Endometrium (tissue), 2 donors: ENCODE data around the gene P4HA3.

ENCODE experiments used
- FAIRE-seq: peaks from 2 replicates; lab custom pipeline; 2012; peaks lifted over from hg19 to GRCh38; lab: Jason Lieb, UNC
- donor health status: control.
- donor health status: control.

P4HA3 gene

GRCh38 chr11:74316772-74317505, 5.5 kb upstream of the P4HA3 start:
- no peak for FAIRE-seq

GRCh38 chr11:74312326-74312725, 886 bp upstream of the P4HA3 start:
- FAIRE-seq: no peak

DNA sequence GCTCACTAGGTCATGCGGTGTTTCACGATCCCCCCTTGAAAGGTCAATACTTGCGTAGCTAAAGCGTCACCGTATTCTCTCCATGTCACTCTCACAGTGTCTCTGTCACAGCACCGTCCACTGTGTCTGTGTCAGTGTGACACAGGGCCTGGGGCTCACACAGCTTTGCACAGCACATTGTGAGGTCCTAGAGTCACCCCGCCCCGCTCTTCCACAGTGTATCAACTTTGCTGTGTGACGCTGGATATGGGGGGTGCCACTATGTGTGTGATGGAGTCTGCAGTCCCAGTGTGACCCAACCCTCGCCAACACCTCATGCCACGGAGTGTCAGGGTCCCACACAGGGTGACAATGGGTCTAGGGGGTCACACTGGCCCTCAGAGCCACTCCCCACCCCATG, 583 bp downstream of the P4HA3 start:
- FAIRE-seq: no peak

DNA sequence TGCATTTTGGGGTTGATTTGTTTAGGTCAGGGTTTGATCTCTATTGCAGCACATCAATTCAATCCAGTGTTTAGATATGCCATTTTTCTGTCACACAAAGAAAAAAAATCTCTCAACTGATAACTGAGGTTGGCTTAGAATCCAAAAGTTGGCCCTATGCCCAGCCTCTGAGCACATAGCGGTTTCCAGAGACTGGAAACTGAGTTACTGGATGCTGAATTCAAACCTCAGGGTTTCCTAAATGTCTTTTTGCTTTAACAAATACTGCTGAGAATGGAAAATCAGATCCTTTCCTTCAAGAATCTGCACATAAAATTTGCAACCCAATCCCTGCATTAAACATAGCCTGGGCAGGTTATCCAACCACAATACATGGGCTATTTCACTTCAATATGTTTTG, 4.0 kb downstream of the P4HA3 start:
- FAIRE-seq: no peak

DNA sequence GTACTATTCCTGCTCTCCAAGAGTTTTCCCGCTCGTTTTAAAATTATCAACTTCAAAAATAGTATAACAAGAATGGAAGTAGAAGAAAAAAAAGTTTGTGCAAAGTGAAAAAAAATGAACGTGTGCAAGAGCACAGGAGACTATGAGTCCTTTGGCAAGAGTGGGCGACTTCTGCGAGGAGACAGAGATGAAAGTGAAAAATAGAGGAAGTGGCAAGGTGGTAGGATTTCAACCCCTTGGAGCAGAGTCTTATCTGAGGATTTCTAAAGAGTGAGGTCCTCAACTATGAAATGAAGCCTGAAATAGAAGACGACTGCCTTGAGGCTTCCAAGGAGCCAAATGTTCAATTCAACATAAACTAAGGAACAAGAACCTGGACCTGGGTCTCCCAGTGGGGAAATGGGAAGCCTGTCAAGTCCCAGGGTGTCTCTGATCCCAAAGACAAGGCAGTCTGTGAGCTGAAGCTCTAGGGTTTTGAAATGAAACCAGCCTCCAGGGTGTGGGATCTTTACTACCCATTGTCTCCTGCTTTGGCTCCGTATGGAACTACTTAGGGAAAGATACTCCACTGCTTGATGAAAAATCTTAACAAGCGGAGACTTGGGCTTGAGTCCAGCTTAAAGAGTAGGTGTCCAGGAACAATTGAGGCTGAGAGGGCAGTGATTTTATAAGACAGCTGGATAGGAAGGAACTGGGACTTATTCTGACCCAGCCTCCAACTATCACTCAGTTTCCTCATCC, 4.8 kb downstream of the P4HA3 start:
- FAIRE-seq: no peak

DNA sequence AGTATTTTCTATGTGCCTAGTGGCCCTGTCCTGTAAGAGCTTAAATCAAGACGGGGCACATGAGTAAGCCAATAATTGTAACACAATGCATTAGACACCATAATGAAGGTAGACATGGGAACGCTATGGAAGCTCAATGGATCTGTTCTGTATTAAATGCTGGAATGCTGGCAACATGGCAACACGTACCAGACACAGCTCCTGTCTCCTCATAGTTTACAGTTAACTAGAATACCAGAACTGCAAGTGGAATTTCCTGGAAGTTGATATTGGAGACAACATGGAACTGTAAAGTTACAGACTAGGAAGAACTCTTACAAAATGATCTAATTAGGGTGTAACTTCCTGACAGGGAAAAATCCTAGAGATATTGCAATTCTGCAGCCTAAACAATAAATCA, 12.4 kb downstream of the P4HA3 start:
- FAIRE-seq: no peak

GRCh38 chr11:74297484-74297883, 14.0 kb downstream of the P4HA3 start:
- no peak for FAIRE-seq

- FAIRE-seq: no peak
Measured at GRCh38 chr11:74288911-74289310, 22.5 kb downstream of the P4HA3 start.

DNA sequence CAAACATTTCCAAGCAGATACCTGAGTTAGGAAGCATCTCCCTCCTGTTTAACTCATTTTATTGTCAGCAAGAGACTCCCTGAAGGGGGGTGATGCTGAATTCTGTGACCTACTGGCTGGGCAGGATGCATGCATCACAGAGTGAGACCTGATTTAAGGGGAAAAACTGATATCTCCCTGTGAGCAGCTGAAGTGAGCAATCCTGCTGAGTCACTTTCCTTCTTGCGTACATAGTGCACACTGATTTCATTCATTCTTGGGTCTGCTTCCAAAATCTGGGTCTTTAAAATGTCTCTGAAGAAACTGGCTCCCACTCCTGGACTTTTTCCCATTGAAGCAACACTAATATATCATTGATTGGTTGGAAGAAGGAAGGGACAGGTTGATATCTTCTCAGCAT, 23.3 kb downstream of the P4HA3 start:
- no peak for FAIRE-seq

- FAIRE-seq: no peak
Measured at GRCh38 chr11:74284466-74284865, 27.0 kb downstream of the P4HA3 start.

DNA sequence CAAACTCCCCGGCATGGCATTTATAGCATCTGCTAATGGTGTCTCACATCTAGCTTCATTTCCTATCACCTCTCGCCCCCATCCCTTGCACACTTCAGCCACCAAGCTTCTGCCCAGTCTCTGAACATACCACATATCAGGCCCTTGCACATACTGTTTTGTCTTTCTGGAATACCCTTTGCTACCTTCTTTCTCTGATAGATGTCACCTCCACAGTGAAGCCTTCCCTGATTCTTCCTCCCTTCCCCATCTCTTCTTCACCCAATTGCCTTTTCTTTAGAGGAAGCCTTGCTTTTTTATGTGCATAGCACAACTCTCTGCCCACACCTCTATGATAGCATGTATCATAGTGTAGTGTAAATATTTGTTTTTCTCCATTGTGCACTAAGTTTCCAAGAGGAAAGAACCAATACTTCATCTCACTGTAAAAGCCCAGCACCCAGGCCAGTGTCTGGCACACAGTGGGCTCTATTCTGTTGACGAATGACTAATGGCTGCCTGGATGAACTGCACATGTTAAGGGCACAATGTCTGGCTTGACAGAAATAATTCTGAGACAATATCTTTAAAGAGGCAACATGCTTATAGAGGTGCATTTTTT, 27.8 kb downstream of the P4HA3 start:
- FAIRE-seq: no peak

DNA sequence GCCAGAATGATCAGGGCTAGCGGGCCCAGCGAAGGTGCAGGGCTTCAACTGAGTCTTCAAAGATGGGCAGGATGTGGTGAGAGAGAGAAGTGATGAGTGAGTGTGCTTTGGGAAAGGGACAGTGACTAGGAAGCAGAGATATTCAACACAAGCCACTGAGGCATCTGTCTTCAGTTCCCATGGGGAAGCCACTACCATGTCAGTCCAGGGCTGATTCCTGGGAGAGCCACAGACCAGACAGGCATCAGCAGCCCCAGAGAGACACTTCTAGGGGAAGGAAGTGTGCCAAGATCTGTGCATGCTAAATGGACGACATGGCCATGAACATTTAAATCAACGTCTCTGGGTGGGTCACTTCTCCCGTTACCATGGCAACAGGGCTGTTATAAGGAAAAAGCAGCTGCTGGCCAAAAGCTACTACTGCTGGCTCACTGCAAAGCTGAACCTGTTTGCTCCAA, 28.5 kb downstream of the P4HA3 start:
- no peak for FAIRE-seq

DNA sequence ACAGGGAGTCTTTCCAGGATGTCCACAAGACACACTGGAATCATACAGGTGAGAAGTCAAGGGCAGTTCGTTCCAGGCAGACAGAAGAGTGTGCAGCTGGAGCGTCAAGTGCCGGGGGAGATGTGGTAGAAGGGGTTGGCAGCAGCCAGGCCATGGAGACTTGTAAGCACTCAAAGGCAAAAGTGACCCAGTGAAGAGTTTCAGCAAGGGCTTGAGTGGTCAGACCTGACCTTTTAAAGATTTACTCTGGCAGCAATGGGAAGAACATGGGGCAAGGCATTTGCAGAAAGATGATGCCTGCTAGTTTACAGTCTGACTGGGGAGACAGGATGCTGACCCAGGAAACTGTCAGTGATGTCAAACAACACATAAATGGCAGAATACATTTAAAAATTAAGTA, 29.0 kb downstream of the P4HA3 start:
- FAIRE-seq: no peak

DNA sequence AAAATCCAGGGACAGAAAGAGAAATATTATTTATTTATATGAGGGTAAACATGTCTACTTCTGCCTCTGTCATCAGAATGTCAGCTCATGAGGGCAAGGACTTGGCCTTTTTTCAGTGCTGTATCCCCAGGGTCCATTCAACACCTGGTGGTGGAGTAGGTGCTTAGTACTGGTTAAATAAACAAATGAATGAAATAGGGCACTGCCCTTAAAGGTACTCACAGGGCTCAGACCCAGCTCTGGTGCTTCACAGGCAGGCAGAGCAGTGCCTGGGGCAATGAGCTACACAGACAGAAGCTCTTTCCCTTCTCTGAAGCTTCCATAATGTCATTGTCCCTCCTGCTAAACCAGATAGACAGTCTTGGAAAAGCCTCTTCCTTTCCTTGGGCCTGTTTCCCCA, 30.9 kb downstream of the P4HA3 start:
- no peak for FAIRE-seq

GRCh38 chr11:74279256-74279655, 32.2 kb downstream of the P4HA3 start:
- no peak for FAIRE-seq

GRCh38 chr11:74278721-74279161, 32.7 kb downstream of the P4HA3 start:
- FAIRE-seq: no peak

GRCh38 chr11:74278103-74278502, 33.3 kb downstream of the P4HA3 start:
- no peak for FAIRE-seq

DNA sequence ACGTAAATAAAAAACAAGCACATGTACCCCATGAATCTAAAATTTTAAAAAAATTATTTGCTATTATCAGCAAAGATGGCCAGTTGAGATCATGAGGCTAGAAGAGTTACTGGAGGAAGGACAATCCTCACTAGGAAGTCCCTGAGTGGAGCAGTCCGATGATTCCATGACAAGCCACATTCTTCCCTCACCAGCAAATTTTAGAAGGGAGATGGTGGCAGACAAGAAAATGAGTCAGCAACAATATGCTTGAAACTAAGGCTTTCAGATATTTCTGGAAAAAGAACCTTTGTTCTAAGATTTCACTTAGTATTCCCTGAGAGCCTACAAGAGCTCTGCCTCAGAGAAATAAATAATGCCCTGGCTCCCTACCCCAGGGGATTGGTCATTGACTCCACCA, 34.9 kb downstream of the P4HA3 start:
- FAIRE-seq: no peak

DNA sequence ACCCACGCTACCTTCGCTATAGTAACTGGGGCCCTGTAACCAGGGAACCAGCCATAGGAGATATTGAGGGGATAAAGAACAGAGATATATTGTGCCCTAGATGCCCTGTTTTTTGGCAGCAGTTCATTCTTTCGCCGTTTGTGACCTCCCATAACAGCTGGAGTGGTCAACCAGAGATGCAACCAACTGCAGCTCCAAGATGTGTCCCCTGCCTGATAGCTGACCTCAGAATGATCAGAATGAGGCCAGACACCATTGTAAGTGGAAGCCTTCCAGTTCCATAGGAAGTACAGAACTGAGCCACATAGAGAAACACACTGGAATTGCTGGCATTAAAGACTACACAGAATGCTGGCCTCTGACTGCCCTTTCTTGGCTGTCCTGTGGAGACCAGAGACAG, 39.2 kb downstream of the P4HA3 start:
- FAIRE-seq: no peak

DNA sequence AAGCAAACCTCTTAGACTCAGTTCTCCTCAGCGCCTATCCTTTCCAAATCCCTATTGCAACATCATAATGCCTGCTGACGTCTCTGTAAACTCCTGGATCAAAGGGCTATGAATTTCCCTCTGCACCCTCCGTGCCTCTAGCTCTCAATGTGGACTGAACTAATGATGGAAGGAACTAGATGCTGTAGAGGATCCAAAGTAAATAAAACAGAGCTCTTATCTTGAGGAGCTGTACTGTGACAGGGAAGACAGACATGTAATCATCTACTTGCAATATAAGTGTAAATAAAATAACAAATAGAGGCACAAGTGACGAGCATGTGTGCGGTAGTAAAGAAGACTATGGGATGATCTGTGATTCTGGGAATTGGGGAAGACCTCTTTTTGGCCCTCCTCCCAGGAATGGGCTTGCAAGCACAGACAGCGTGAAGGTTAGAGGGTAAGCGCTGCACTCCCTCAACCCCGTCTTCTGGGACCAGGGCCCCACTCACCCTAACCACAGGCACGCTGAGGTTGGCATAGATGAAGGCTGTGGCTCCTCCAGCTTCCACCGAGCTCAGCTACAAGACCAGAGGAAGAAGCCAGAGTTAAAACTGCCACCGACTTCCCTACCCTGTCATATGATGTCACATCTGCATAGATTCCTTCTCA, 42.2 kb downstream of the P4HA3 start:
- no peak for FAIRE-seq

DNA sequence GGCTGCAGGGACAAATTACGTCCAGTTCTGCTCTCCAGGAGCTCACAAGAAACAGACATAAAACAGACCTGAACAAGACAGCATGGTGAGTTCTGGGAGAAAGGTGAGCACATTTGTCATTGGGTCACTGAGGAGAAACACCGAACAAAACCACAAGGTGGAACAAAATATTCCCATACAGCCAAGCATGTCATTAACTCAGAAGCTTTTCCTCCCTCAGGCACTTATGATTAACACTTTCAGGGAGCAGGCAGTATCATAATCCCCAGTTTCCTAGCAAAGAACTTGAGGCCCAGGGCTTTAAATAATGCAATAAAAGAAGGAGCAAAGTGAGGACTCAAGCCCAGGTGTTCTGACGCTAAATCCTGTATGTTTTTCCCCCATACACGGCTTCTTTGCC, 43.0 kb downstream of the P4HA3 start:
- no peak for FAIRE-seq

GRCh38 chr11:74267014-74267413, 44.4 kb downstream of the P4HA3 start:
- no peak for FAIRE-seq

- no peak for FAIRE-seq
Measured at GRCh38 chr11:74265256-74265655, 46.2 kb downstream of the P4HA3 start.
